K562 (cell line): ENCODE results near the gene MTA2. TPM values are rescaled to one million over a fixed set of nuclear protein-coding genes. Genes with fewer than 3 reads are reported as not detected.

Experiments used
- BHLHE40 ChIP-seq: IDR thresholded peaks from 2 replicates; pipeline ENCODE4 v1.6.1; 2011; ENCODE audit warnings: low read length, improper control_type of control experiment
- CLOCK ChIP-seq: fragments of 250-450 bp; sonication (Bioruptor Pico); IDR thresholded peaks from 2 replicates; pipeline ENCODE4 v1.4.0; 2020; ENCODE audit warnings: mild to moderate bottlenecking, moderate library complexity, borderline replicate concordance
- CSDE1 ChIP-seq, 2 experiments: fragments of 450-650 bp; IDR thresholded peaks; 2 replicates each; pipeline ENCODE4 v1.6.1; 2016; ENCODE audit warnings: mild to moderate bottlenecking in 1 of 2
- DPF2 ChIP-seq: fragments of 450-650 bp; IDR thresholded peaks from 2 replicates; pipeline ENCODE4 v1.6.1; 2016
- FOXM1 ChIP-seq, 2 experiments: fragments of 450-650 bp in 1 of 2; sonication (generic) in 1 of 2; formaldehyde crosslinking in 1 of 2; IDR thresholded peaks; 2 replicates each; pipeline versions ENCODE4 v1.6.1 to v1.9.0; 2017 to 2022; ENCODE audit warnings: low read depth in 2 of 2, mild to moderate bottlenecking in 2 of 2, missing genetic modification reagents in 1 of 2, moderate library complexity in 1 of 2
- GABPA ChIP-seq: fragments of 200-800 bp; sonication (Bioruptor generic); conservative IDR thresholded peaks from 2 replicates; pipeline ENCODE4 v1.6.1; 2016; ENCODE audit warnings: low read depth, missing genetic modification characterization, missing compliant biosample characterization
- HDAC2 ChIP-seq: fragments of 450-650 bp; IDR thresholded peaks from 2 replicates; pipeline ENCODE4 v1.6.1; 2016; ENCODE audit warnings: mild to moderate bottlenecking
- HDGF ChIP-seq: fragments of 450-650 bp; IDR thresholded peaks from 2 replicates; pipeline ENCODE4 v1.6.1; 2016
- HMGN3 ChIP-seq: IDR thresholded peaks from 2 replicates; pipeline ENCODE4 v1.6.1; 2011; ENCODE audit warnings: borderline replicate concordance, low read depth, mild to moderate bottlenecking, mixed read lengths, low read length; ENCODE audit not compliant: insufficient read length; ENCODE audit errors: extremely low read depth
- MEIS2 ChIP-seq: fragments of 450-650 bp; IDR thresholded peaks from 2 replicates; pipeline ENCODE4 v1.6.1; 2014; ENCODE audit warnings: mild to moderate bottlenecking; ENCODE audit not compliant: partially characterized antibody
- MNT ChIP-seq, 2 experiments: fragments of 450-650 bp; conservative IDR thresholded peaks; 2 replicates each; pipeline ENCODE4 v1.6.1; 2017; ENCODE audit warnings: mild to moderate bottlenecking in 2 of 2, moderate library complexity in 2 of 2
- NUFIP1 ChIP-seq: fragments of 450-650 bp; IDR thresholded peaks from 2 replicates; pipeline ENCODE4 v1.6.1; 2018; ENCODE audit not compliant: partially characterized antibody
- PML ChIP-seq: IDR thresholded peaks from 2 replicates; pipeline ENCODE4 v1.6.1; 2012; ENCODE audit warnings: low read length, inconsistent platforms
- RBBP5 ChIP-seq: fragments of 200-600 bp; sonication (generic); IDR thresholded peaks from 2 replicates; pipeline ENCODE4 v1.6.1; 2012; ENCODE audit warnings: borderline replicate concordance, mild to moderate bottlenecking, low read length, control low read depth, inconsistent platforms; ENCODE audit not compliant: insufficient read depth, poor library complexity, severe bottlenecking
- SIRT6 ChIP-seq: IDR thresholded peaks from one replicate; pipeline ENCODE4 v1.6.1; 2012; ENCODE audit warnings: low read depth, mild to moderate bottlenecking, control low read depth, inconsistent platforms, low read length, moderate library complexity
- TFAP4 ChIP-seq: sonication (generic); formaldehyde crosslinking; IDR thresholded peaks from 2 replicates; pipeline ENCODE4 v1.8.0; 2022; ENCODE audit warnings: missing genetic modification reagents, mild to moderate bottlenecking, moderate library complexity, borderline replicate concordance
- TRIM28 ChIP-seq: fragments of 450-650 bp; IDR thresholded peaks from 2 replicates; pipeline ENCODE4 v1.6.1; 2017
- UBTF ChIP-seq, 2 experiments: IDR thresholded peaks; 2 replicates each; pipeline ENCODE4 v1.6.1; 2012; ENCODE audit warnings: improper control_type of control experiment in 2 of 2, low read depth in 2 of 2, low read length in 2 of 2, borderline replicate concordance in 1 of 2
- ZNF12 ChIP-seq: sonication (generic); formaldehyde crosslinking; IDR thresholded peaks from 2 replicates; pipeline ENCODE4 v1.4.0; 2020; ENCODE audit warnings: mild to moderate bottlenecking, missing genetic modification reagents
- ZNF57 ChIP-seq: fragments of 450-650 bp; formaldehyde crosslinking; IDR thresholded peaks from 2 replicates; pipeline ENCODE4 v1.4.0; 2020; ENCODE audit warnings: mild to moderate bottlenecking, moderate library complexity
- ZNF785 ChIP-seq: fragments of 250-450 bp; sonication (Bioruptor Pico); IDR thresholded peaks from 2 replicates; pipeline ENCODE4 v1.4.0; 2020; ENCODE audit warnings: mild to moderate bottlenecking
- polyA plus RNA-seq, 8 experiments: library from polyadenylated mRNA; depleted of rRNA in 4 of 8; stranded (reverse) in 5 of 8; unstranded in 3 of 8; fragments of >200 nt; fragmentation: Nextera tagmentation in 2 of 8; fragmentation: Illumina TruSeq in 1 of 8; extraction: Ambion mirVana in 2 of 8; extraction: Trizol in 1 of 8; gene quantifications; 2 replicates each; pipeline versions ENCODE4 v1.2.1 to v1.2.3, GENCODE V29; 2011 to 2014; ENCODE audit warnings: inconsistent platforms in 1 of 8, missing spikeins in 1 of 8
- total RNA-seq, 7 experiments: library from RNA; depleted of rRNA in 6 of 7; stranded (reverse); fragments of >200 nt in 6 of 7; fragmentation: Illumina TruSeq in 2 of 7; extraction: Trizol in 2 of 7; gene quantifications; 2 replicates each; pipeline versions ENCODE4 v1.2.1 to v1.2.3, GENCODE V29; 2011 to 2021; ENCODE audit warnings: low replicate concordance in 1 of 7

Gene MTA2
- total and polyA plus RNA-seq, 9 of the 15 experiments (the other 6 are each of a cell fraction or from before 2014, with no cell fraction given) = 6.2 to 220 (median 172) TPM

- TF ChIP-seq CLOCK (CRISPR knock-in tag) (no peak), DPF2 (no peak), ZNF57 (CRISPR knock-in tag) (no peak), HDAC2 (no peak), TRIM28 (no peak), BHLHE40 (no peak), MEIS2 (no peak), TFAP4 (CRISPR knock-in tag) (peak; percentile 78), MNT (conservative IDR thresholded peaks at IDR 0.05) (no peak; a peak in 1 of 4 replicates), ZNF785 (CRISPR knock-in tag) (no peak), SIRT6 (no peak), PML (no peak), FOXM1 (IDR thresholded peaks at IDR 0.05; ENCODE audit: low read depth) (peak; percentile 65; the same call in 1 of the 2 replicates), FOXM1 (CRISPR knock-in tag; IDR thresholded peaks at IDR 0.05; ENCODE audit: low read depth) (peak; percentile 28; the same call in 1 of the 2 replicates), ZNF12 (CRISPR knock-in tag) (peak; percentile 87), NUFIP1 (no peak), RBBP5 (peak; percentile 70), UBTF (IDR thresholded peaks at IDR 0.05; ENCODE audit: borderline replicate concordance in 1 of 2, low read depth in 2 of 2, low read length in 2 of 2) (peak; percentile 89 to 97; a peak in 3 of 4 replicates), CSDE1 (IDR thresholded peaks at IDR 0.05) (no peak), GABPA (tag) (peak; percentile 85), HDGF (no peak), HMGN3 (peak; percentile 63)
Observed at GRCh38 chr11:62601372-62602140, at the start of gene MTA2 (continued).
